Keratinocyte (primary cell): ENCODE data around the gene TFF3.

Experiments
- EZH2 ChIP-seq: IDR thresholded peaks from one replicate; pipeline ENCODE4 v1.6.1; 2012; ENCODE audit warnings: inconsistent platforms, mild to moderate bottlenecking, low read length, moderate library complexity
- TF ChIP-seq, protein P1 (sequence below), 3 experiments: IDR thresholded peaks in 1 of 3; conservative IDR thresholded peaks in 1 of 3; optimal IDR thresholded peaks in 1 of 3; 2 replicates in 2 of 3; 3 replicates in 1 of 3; pipeline versions ENCODE3 to v1.5.1; 2011; ENCODE audit warnings: low read length in 3 of 3, mild to moderate bottlenecking in 3 of 3, moderate library complexity in 2 of 3, control low read depth in 1 of 3, inconsistent platforms in 1 of 3; ENCODE audit not compliant: insufficient read depth in 2 of 3; ENCODE audit errors: extremely low read depth in 1 of 3

DNA sequence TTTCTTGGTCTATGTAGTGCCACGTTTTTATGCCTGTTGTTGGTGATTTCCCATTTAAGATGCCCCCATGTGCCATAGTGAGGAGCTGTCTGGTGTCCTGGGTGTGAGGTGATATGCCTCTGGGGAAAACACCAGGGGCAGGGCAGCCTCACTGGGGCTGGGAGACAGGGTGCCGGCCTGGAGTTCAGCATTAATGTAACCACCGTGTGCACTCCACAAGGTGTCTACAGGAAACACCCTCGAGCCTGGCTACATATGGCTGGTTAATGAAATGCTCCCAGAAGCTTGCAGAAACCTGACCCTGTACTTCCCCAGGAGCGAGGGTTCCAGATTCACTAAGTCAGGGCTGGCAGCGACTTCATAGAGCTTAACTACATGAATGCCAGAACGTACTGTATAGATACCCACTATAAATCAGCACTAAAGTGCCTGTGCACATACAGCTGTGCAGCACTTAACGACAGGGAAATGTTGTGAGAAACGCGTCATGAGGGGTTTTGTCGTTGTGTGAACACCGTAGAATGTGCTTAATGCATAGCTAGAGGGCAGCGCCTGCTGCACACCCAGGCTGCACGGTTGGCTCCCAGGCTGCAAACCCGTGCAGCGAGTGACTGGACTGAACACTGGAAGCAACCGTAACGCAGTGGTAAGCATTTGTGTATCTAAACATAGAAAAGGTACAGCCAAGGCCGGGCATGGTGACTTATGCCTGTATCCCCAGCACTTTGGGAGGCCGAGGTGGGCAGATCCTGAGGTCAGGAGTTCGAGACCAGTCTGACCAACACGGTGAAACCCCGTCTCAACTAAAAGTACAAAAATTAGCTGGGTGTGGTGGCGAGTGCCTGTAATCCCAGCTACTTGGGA, 25.2 kb upstream of the TFF3 start:
- TF ChIP-seq, protein P1, sequence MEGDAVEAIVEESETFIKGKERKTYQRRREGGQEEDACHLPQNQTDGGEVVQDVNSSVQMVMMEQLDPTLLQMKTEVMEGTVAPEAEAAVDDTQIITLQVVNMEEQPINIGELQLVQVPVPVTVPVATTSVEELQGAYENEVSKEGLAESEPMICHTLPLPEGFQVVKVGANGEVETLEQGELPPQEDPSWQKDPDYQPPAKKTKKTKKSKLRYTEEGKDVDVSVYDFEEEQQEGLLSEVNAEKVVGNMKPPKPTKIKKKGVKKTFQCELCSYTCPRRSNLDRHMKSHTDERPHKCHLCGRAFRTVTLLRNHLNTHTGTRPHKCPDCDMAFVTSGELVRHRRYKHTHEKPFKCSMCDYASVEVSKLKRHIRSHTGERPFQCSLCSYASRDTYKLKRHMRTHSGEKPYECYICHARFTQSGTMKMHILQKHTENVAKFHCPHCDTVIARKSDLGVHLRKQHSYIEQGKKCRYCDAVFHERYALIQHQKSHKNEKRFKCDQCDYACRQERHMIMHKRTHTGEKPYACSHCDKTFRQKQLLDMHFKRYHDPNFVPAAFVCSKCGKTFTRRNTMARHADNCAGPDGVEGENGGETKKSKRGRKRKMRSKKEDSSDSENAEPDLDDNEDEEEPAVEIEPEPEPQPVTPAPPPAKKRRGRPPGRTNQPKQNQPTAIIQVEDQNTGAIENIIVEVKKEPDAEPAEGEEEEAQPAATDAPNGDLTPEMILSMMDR (optimal IDR thresholded peaks at IDR 0.05 in 1 of 3, IDR thresholded peaks at IDR 0.05 in 1 of 3, conservative IDR thresholded peaks at IDR 0.05 in 1 of 3; ENCODE audit: extremely low read depth in 1 of 3, insufficient read depth in 2 of 3, low read length in 3 of 3): no peak
- no peak for TF ChIP-seq EZH2
